WTC11 (cell line): ENCODE results near the gene GALNTL6. TPM values are rescaled to one million over a fixed set of nuclear protein-coding genes. Genes with fewer than 3 reads are reported as not detected.

ENCODE experiments used
- ATAC-seq: fragments of 200-7000 bp; cut with Tn5 transposase; 2 replicates; pipeline ENCODE4 v1.10.0; 2021; ENCODE audit warnings: mild to moderate bottlenecking, moderate library complexity
- CTCF ChIA-PET: fragments of 300-600 bp; sonication (Branson Sonifier 250); formaldehyde crosslinking; loops from one replicate; lab custom pipeline; 2021; ENCODE audit warnings: antibody characterized with exemption; lab: Charles Lee
- POLR2A ChIA-PET: fragments of 350-600 bp; sonication (Branson Sonifier 250); formaldehyde crosslinking; loops from one replicate; lab custom pipeline; 2021; ENCODE audit warnings: antibody characterized with exemption; lab: Charles Lee
- DNase-seq: peaks from one replicate; pipeline ENCODE4 v3.0.0; 2021; ENCODE audit warnings: low spot score
- H3K27ac Mint-ChIP-seq: 2 replicates; pipeline ENCODE4 v1.8.0; 2021; ENCODE audit warnings: mixed read lengths
- H3K27me3 Mint-ChIP-seq: 2 replicates; pipeline ENCODE4 v1.8.0; 2021; ENCODE audit warnings: low read depth, mild to moderate bottlenecking, moderate library complexity, mixed read lengths
- H3K36me3 Mint-ChIP-seq: 2 replicates; pipeline ENCODE4 v1.8.0; 2021; ENCODE audit warnings: mixed read lengths
- H3K4me1 Mint-ChIP-seq: 2 replicates; pipeline ENCODE4 v1.8.0; 2022; ENCODE audit warnings: mixed read lengths
- H3K4me3 Mint-ChIP-seq: 2 replicates; pipeline ENCODE4 v1.8.0; 2021; ENCODE audit warnings: mild to moderate bottlenecking, moderate library complexity, mixed read lengths
- H3K9me3 Mint-ChIP-seq: 2 replicates; pipeline ENCODE4 v1.8.0; 2021; ENCODE audit warnings: mixed read lengths
- NFE2L1 ChIP-seq: sonication (generic); formaldehyde crosslinking; IDR thresholded peaks from 2 replicates; pipeline ENCODE4 v1.8.1; 2023; ENCODE audit warnings: missing genetic modification reagents
- NFYB ChIP-seq: sonication (generic); formaldehyde crosslinking; conservative IDR thresholded peaks from 2 replicates; pipeline ENCODE4 v1.8.0; 2022; ENCODE audit warnings: low read depth, missing genetic modification reagents
- NR1H2 ChIP-seq: sonication (generic); formaldehyde crosslinking; IDR thresholded peaks from 2 replicates; pipeline ENCODE4 v1.9.0; 2021; ENCODE audit warnings: mild to moderate bottlenecking, moderate library complexity, missing genetic modification reagents
- OVOL2 ChIP-seq: fragments of 250-450 bp; sonication (Bioruptor Pico); IDR thresholded peaks from 2 replicates; pipeline ENCODE4 v1.9.0; 2021; ENCODE audit warnings: mild to moderate bottlenecking, borderline replicate concordance
- RORB ChIP-seq: fragments of 250-450 bp; sonication (Bioruptor Pico); IDR thresholded peaks from 2 replicates; pipeline ENCODE4 v1.9.0; 2021; ENCODE audit warnings: mild to moderate bottlenecking
- SMAD4 ChIP-seq: sonication (generic); formaldehyde crosslinking; IDR thresholded peaks from 2 replicates; pipeline ENCODE4 v1.8.0; 2022; ENCODE audit warnings: mild to moderate bottlenecking, missing genetic modification reagents
- SOX15 ChIP-seq: fragments of 250-450 bp; sonication (Bioruptor Pico); IDR thresholded peaks from 2 replicates; pipeline ENCODE4 v1.9.0; 2021; ENCODE audit warnings: mild to moderate bottlenecking
- TEAD1 ChIP-seq: sonication (generic); formaldehyde crosslinking; IDR thresholded peaks from 2 replicates; pipeline ENCODE4 v1.8.0; 2022; ENCODE audit warnings: mild to moderate bottlenecking, missing genetic modification reagents
- ZNF138 ChIP-seq: sonication (generic); formaldehyde crosslinking; conservative IDR thresholded peaks from 2 replicates; pipeline ENCODE4 v1.8.1; 2022; ENCODE audit warnings: mild to moderate bottlenecking, moderate library complexity, missing genetic modification reagents
- ZNF671 ChIP-seq: fragments of 250-450 bp; sonication (Bioruptor Pico); IDR thresholded peaks from 2 replicates; pipeline ENCODE4 v1.8.0; 2021; ENCODE audit warnings: mild to moderate bottlenecking
- total RNA-seq: library from RNA; stranded (reverse); gene quantifications from 3 replicates; pipeline ENCODE4 v1.2.3, GENCODE V29; 2021
- TF ChIP-seq, protein P1 (sequence below): fragments of 250-450 bp; sonication (Bioruptor Pico); IDR thresholded peaks from 2 replicates; pipeline ENCODE4 v1.8.0; 2021; ENCODE audit warnings: mild to moderate bottlenecking
- TF ChIP-seq, protein P2 (sequence below): sonication (generic); formaldehyde crosslinking; IDR thresholded peaks from 2 replicates; pipeline ENCODE4 v1.8.0; 2023; ENCODE audit warnings: missing genetic modification reagents
- TF ChIP-seq, protein P3 (sequence below): fragments of 250-450 bp; sonication (Bioruptor Pico); IDR thresholded peaks from 2 replicates; pipeline ENCODE4 v1.9.0; 2021; ENCODE audit warnings: mild to moderate bottlenecking
- TF ChIP-seq, protein P4 (sequence below): fragments of 250-450 bp; sonication (Bioruptor Pico); IDR thresholded peaks from 2 replicates; pipeline ENCODE4 v1.9.0; 2021; ENCODE audit warnings: moderate library complexity, mild to moderate bottlenecking, inconsistent platforms, borderline replicate concordance
- TF ChIP-seq, protein P5 (sequence below): sonication (generic); formaldehyde crosslinking; IDR thresholded peaks from 2 replicates; pipeline ENCODE4 v1.8.1; 2022; ENCODE audit warnings: low read depth, mild to moderate bottlenecking, moderate library complexity, missing genetic modification reagents, borderline replicate concordance
- TF ChIP-seq, protein P6 (sequence below): sonication (generic); formaldehyde crosslinking; IDR thresholded peaks from 2 replicates; pipeline ENCODE4 v1.8.0; 2023; ENCODE audit warnings: missing genetic modification reagents, mild to moderate bottlenecking, borderline replicate concordance

The GALNTL6 gene
- total RNA-seq, 1 experiment from 2014 or later: 0.24 TPM

DNA sequence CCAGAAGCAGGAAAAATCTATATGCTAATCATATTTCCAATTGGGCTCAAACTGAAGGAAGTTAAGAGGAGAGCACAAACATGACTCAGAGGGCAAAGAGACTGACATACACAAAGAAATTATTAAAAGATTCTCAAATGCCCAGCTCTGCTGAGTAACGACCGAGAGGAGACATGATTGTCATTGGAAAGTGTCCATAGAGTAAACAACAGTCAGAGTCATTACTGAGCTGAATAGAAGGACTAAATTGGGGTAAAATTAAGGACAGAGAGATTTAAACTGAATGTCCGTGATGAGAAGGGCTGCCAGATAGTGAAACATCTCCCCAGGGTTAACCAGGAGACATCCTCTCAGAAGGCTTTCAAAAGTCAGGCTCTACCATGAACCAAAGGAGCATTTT is 1244.2 kb downstream of the GALNTL6 start:
- H3K4me1 Mint-ChIP-seq: peaks cover 40% of the 10 kb centered on the region
- ChIA-PET CTCF (interaction anchor here (0.8 to 1.9 kb wide), 3 partner anchors 32 to 200 kb away, joined by 3 to 6 read pairs (median 3); no protein-coding TSS in a partner anchor), POLR2A (no interaction called here)
- H3K27ac Mint-ChIP-seq: no peak overlapping the region
- H3K36me3 Mint-ChIP-seq: peaks cover 10% of the 10 kb centered on the region
- H3K4me3 Mint-ChIP-seq: no peak overlapping the region
- H3K9me3 Mint-ChIP-seq: peaks cover 14% of the 10 kb centered on the region
- DNase-seq: no peak
- no peak for TF ChIP-seq NFYB
- TF ChIP-seq, all 79 proteins: peak for 0
- H3K27me3 Mint-ChIP-seq: no peaks in the 10 kb centered on the region
- ATAC-seq: no peak

DNA sequence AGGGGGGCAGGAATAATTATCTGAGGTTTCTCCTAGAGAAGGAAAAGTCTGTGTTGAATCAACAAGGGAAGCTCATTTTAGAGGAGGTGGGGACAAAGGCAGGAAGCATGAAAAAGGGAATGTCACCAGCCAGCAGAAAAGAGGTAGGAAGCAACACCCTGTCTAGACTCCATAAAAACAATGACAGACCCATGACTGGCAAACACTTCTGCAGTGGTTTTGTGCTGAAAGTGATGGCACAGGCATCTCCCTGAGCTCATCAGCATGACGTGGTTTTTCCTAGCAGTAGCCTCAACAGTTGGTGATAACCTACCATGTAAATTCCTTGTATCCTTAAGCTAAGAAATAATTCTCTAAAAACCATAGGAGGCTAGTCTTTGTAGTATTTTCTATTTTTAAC is 1244.7 kb downstream of the GALNTL6 start:
- H3K4me3 Mint-ChIP-seq: no peak overlapping the region
- TF ChIP-seq, protein P1, sequence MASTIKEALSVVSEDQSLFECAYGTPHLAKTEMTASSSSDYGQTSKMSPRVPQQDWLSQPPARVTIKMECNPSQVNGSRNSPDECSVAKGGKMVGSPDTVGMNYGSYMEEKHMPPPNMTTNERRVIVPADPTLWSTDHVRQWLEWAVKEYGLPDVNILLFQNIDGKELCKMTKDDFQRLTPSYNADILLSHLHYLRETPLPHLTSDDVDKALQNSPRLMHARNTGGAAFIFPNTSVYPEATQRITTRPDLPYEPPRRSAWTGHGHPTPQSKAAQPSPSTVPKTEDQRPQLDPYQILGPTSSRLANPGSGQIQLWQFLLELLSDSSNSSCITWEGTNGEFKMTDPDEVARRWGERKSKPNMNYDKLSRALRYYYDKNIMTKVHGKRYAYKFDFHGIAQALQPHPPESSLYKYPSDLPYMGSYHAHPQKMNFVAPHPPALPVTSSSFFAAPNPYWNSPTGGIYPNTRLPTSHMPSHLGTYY (CRISPR knock-in tag): no peak
- TF ChIP-seq, protein P2, sequence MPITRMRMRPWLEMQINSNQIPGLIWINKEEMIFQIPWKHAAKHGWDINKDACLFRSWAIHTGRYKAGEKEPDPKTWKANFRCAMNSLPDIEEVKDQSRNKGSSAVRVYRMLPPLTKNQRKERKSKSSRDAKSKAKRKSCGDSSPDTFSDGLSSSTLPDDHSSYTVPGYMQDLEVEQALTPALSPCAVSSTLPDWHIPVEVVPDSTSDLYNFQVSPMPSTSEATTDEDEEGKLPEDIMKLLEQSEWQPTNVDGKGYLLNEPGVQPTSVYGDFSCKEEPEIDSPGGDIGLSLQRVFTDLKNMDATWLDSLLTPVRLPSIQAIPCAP (CRISPR knock-in tag): no peak
- TF ChIP-seq, protein P3, sequence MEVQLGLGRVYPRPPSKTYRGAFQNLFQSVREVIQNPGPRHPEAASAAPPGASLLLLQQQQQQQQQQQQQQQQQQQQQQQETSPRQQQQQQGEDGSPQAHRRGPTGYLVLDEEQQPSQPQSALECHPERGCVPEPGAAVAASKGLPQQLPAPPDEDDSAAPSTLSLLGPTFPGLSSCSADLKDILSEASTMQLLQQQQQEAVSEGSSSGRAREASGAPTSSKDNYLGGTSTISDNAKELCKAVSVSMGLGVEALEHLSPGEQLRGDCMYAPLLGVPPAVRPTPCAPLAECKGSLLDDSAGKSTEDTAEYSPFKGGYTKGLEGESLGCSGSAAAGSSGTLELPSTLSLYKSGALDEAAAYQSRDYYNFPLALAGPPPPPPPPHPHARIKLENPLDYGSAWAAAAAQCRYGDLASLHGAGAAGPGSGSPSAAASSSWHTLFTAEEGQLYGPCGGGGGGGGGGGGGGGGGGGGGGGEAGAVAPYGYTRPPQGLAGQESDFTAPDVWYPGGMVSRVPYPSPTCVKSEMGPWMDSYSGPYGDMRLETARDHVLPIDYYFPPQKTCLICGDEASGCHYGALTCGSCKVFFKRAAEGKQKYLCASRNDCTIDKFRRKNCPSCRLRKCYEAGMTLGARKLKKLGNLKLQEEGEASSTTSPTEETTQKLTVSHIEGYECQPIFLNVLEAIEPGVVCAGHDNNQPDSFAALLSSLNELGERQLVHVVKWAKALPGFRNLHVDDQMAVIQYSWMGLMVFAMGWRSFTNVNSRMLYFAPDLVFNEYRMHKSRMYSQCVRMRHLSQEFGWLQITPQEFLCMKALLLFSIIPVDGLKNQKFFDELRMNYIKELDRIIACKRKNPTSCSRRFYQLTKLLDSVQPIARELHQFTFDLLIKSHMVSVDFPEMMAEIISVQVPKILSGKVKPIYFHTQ (CRISPR knock-in tag): no peak
- TF ChIP-seq NR1H2 (no peak), ZNF671 (CRISPR knock-in tag) (no peak), TEAD1 (CRISPR knock-in tag) (no peak), SMAD4 (CRISPR knock-in tag) (no peak), RORB (CRISPR knock-in tag) (no peak), NFE2L1 (CRISPR knock-in tag) (no peak), SOX15 (no peak), OVOL2 (CRISPR knock-in tag) (no peak), ZNF138 (no peak)
- TF ChIP-seq, protein P4, sequence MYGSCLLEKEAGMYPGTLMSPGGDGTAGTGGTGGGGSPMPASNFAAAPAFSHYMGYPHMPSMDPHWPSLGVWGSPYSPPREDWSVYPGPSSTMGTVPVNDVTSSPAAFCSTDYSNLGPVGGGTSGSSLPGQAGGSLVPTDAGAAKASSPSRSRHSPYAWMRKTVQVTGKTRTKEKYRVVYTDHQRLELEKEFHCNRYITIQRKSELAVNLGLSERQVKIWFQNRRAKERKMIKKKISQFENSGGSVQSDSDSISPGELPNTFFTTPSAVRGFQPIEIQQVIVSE (CRISPR knock-in tag): no peak
- TF ChIP-seq, protein P5, sequence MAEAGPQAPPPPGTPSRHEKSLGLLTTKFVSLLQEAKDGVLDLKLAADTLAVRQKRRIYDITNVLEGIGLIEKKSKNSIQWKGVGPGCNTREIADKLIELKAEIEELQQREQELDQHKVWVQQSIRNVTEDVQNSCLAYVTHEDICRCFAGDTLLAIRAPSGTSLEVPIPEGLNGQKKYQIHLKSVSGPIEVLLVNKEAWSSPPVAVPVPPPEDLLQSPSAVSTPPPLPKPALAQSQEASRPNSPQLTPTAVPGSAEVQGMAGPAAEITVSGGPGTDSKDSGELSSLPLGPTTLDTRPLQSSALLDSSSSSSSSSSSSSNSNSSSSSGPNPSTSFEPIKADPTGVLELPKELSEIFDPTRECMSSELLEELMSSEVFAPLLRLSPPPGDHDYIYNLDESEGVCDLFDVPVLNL (CRISPR knock-in tag): no peak
- TF ChIP-seq, protein P6, sequence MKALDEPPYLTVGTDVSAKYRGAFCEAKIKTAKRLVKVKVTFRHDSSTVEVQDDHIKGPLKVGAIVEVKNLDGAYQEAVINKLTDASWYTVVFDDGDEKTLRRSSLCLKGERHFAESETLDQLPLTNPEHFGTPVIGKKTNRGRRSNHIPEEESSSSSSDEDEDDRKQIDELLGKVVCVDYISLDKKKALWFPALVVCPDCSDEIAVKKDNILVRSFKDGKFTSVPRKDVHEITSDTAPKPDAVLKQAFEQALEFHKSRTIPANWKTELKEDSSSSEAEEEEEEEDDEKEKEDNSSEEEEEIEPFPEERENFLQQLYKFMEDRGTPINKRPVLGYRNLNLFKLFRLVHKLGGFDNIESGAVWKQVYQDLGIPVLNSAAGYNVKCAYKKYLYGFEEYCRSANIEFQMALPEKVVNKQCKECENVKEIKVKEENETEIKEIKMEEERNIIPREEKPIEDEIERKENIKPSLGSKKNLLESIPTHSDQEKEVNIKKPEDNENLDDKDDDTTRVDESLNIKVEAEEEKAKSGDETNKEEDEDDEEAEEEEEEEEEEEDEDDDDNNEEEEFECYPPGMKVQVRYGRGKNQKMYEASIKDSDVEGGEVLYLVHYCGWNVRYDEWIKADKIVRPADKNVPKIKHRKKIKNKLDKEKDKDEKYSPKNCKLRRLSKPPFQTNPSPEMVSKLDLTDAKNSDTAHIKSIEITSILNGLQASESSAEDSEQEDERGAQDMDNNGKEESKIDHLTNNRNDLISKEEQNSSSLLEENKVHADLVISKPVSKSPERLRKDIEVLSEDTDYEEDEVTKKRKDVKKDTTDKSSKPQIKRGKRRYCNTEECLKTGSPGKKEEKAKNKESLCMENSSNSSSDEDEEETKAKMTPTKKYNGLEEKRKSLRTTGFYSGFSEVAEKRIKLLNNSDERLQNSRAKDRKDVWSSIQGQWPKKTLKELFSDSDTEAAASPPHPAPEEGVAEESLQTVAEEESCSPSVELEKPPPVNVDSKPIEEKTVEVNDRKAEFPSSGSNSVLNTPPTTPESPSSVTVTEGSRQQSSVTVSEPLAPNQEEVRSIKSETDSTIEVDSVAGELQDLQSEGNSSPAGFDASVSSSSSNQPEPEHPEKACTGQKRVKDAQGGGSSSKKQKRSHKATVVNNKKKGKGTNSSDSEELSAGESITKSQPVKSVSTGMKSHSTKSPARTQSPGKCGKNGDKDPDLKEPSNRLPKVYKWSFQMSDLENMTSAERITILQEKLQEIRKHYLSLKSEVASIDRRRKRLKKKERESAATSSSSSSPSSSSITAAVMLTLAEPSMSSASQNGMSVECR (CRISPR knock-in tag): no peak

More for the DNA sequence above, 1244.7 kb downstream of the GALNTL6 start:
- Mint-ChIP-seq H3K27me3 (no peaks in the 10 kb centered on the region), H3K9me3 (peaks cover 19% of the 10 kb centered on the region), H3K4me1 (peaks cover 44% of the 10 kb centered on the region), H3K36me3 (peaks cover 14% of the 10 kb centered on the region), H3K27ac (no peak overlapping the region)
- CTCF ChIA-PET: interaction anchor here (0.8 to 1.9 kb wide), 3 partner anchors 33 to 200 kb away, joined by 3 to 6 read pairs (median 3); no protein-coding TSS in a partner anchor
- DNase-seq (no peak), ATAC-seq (peak; percentile 26; the same call in 1 of the 2 replicates)
- POLR2A ChIA-PET: no interaction called here
